HG03064 (cell line): ENCODE measurements around the gene EFNA4.
A peak's percentile ranks its signal among the peaks of the same experiment; 100 is the strongest.

Experiments used
- ATAC-seq: cut with Tn5 transposase; IDR thresholded peaks from one replicate; pipeline ENCODE4 v1.9.1; 2021; ENCODE audit warnings: low read depth; ENCODE audit not compliant: unreplicated experiment

EFNA4 gene

DNA sequence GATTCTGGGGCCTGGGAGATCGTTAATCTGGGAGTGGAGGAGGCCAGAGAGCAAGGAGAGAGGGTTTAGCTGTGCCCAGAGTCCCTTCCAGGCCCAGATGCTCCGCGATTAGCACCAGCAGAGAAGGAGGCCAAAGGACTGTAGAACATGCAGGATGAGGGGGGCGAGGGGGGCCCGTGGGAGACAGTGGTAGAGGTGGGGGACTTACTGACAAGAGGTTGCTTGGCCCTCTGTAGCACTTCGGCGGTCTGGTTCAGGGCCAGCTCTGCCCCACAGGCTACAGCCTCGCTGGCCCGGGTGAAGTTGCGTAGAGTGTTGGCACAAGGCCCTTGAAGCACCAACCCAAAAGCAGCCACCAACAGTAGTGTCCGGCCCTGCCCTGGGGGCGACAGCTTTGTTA is 30.7 kb upstream of the EFNA4 start:
- ATAC-seq = no peak

DNA sequence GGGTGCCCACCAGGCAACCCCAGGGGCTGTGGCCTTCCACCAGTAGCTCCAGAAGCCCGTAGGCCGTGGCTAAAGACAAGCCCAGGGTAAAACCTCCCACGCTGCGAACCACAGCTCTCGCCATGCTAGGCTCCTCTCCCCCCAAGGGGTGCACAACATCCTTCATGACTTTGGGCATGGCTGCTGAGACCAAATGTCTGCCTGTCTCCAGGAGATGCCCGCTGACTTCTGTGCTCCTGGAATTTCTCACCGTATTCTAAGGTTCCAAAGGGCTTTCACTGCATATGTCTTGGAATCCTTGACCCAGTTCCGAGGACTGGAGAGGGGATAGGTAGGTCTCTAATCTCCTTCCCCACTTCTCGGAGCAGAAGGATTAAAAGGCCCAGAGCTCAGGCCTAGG is 30.0 kb upstream of the EFNA4 start, which contains the start of the genes DCST1 and DCST2:
Gene DCST1, plus strand, starts transcription at position 301 of the 400 bp plus-strand sequence. CDS start 213 bp downstream, outside the sequence.
Gene DCST2, minus strand, starts transcription at position 258 of the 400 bp plus-strand sequence. Its CDS starts 80 bp downstream, at position 178.
- no peak for ATAC-seq

- ATAC-seq = no peak
Measured at GRCh38 chr1:155034318-155035208, 29.0 kb upstream of the EFNA4 start.

GRCh38 chr1:155035936-155036335 is 27.6 kb upstream of the EFNA4 start:
- ATAC-seq = no peak

GRCh38 chr1:155037043-155037442 is 26.5 kb upstream of the EFNA4 start:
- ATAC-seq = no peak

DNA sequence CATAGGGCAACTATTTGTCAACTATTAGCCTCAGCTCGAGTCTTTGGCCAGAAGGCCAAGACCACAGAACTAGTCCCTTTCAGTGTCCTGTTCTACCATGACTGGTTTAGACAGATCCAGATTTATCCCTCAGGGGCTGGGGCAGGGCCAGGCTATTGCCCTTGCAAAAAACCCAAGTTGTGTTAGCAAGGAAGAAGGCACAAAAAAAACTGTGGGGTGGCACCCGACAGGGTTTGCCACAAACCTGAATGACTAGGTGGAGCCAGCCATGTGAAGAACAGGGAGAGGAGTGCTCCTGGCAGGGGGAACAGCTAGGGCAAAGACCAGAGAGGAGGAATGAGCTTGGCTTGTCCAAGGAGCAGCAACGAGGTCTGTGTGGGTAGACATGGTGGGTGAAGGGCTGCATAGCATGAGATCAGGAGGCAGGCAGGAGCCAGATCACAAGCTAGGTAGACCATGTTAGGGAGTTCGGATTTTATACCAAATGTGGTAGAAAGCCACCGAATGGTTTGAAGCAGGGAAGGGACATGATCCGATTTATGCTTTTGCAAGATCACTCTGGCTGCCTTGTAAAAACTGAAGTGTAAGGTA is 25.6 kb upstream of the EFNA4 start:
- ATAC-seq = no peak

DNA sequence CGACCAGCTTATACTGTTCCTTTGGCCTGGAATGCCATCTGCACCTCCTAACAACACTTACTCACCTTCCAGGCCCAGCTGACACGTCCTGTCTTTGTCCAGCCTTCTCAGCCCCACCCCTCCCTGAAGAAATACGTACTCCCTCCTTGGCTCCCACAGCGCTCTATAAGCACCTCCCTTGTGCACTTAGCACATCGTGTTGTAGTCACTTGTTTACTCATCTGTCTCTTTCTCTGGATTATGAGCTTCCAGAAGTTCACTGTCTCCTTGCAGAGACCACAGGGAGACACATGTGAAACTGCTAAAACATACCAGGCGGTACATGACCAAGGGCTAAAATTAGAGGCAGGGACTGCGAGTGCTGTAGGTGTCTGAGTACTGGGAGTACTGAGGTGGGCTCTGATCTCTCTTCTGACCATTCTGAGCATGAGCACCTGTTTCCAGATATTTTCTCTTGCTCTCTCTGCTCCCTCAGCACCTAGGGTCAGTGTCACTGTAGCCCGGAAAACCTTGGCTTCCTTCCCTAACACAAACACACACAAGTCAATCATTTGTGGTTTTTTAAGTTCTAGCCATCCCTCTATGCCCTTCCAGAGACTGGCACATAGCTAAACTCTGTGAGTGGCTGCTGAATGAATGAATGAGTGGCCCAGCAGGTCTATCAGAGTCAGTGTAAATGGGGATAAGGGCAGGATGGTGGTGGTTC is 24.8 kb upstream of the EFNA4 start:
- no peak for ATAC-seq

DNA sequence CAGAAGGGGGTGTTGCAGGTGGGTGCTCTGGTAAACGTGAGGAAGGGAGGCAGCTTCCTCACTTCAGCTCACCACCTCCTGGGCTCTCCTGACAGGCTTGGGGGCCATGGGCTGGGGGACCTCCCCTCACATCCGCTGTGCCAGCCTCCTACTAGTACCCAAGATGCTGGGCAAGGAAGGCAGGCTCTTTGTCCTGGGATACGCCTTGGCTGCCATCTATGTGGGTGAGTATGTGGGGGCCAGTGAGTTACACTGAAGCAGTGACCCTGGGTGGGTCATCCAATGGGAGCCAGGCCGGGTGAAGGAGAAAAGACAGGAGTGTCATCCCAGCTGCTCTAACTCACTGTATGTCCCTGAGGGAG is 24.3 kb upstream of the EFNA4 start:
- ATAC-seq = no peak

- ATAC-seq = no peak
Measured at GRCh38 chr1:155040358-155041093, 23.0 kb upstream of the EFNA4 start.

GRCh38 chr1:155042789-155043188 is 20.8 kb upstream of the EFNA4 start:
- ATAC-seq = no peak

DNA sequence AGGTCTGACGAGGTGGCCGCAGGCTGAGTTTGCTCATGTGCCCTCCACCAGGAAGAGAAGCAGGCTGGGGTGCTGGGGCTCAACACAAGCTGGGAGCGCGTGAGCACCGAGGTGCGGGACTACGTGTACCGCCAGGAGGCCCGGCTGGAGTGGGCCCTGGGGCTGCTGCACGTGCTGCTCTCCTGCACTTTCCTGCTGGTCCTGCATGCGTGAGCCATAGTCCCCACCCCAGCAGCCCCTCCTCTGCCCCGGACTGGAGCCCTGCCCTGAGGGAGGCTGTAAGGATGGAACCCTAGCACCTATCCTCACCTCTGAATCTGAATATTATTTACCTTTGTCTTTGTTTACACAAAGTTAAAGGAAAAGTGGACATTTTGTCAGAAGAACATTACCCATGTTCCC is 20.2 kb upstream of the EFNA4 start:
- ATAC-seq = no peak

- no peak for ATAC-seq
Measured at GRCh38 chr1:155043793-155044192, 19.7 kb upstream of the EFNA4 start.

GRCh38 chr1:155044365-155044764 is 19.2 kb upstream of the EFNA4 start:
- no peak for ATAC-seq

DNA sequence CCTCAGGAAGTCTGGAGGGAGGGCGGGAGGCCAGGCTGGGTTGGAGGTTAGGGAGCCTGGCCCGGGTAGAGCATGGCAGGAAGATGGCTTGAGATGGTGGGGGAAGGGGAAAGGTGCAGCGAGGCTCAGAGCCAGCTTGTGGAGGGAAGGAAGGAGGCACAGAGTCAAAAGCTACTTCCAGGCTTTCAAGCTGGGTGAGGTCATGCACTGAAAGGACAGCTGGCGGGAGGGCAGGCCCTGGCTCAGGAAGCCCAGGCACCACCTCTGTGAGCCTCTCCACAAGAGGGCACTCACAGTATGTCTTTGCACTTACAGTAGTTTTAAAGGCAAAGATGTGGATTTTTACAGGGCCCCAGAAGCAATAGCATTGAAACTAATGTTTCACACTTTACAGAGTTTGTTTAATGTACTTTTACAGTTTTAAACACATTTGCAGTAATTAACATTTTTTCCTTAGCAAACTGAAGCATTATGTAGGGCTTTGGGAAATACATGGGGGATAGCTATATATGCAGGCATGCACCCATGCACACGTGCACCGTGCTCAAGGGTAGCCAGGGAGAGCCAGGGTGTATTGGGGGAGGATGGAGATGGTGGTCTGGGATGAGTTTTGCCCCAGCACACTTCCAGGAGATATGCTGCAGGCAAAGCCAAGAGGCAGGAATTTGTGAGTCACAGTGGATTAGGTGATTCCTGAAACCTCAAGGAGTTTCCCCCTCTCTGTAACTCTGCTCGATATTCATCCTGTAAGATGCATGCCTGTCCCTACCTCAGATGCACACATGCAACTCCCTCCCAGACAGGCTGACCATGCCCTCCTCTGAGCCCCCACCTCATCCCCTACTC is 18.5 kb upstream of the EFNA4 start:
- no peak for ATAC-seq

GRCh38 chr1:155048449-155049334 is 14.8 kb upstream of the EFNA4 start:
- no peak for ATAC-seq

DNA sequence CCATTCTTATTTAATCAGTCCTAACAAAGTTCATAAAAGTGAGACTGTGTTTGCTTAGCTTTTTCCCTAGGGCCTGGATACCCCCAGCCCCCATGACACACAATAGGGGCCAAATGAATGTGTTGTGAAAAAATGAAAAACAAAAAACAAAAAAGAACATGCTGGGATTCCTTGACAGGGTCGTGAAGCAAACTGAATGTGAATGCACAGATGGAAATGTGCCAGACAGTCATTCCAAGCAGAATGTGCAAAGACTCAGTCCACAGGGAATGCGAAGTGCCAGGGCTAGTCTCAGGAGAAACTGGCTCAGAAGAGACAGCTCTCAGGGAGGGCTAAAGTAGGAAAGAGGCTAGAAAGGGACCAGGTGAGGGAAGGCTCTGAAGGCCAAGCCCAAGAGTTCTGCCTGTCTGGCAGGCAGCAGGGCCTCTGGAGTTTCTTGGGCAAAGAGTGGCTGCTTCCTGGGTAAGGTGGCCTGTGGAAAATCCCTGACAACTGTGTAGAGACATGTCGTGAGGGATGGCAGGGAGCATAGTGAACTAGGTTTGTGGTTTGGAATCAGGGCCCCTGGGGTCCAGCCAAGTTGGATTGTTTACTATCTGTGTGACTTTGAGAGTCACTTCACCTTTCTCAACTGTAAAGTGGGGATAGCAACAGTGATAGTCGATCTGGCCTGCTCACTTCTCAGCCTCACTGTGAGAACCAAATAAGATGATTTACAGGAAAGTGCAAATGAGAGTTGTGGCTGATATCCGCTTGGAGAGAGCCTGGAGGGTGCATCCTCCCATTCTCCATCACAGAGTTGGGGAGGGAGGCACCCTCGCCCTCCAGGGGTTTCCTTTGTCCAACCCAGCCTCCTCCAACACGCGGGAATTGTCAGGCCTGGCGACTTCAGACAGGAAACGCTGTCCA is 13.6 kb upstream of the EFNA4 start:
- no peak for ATAC-seq

DNA sequence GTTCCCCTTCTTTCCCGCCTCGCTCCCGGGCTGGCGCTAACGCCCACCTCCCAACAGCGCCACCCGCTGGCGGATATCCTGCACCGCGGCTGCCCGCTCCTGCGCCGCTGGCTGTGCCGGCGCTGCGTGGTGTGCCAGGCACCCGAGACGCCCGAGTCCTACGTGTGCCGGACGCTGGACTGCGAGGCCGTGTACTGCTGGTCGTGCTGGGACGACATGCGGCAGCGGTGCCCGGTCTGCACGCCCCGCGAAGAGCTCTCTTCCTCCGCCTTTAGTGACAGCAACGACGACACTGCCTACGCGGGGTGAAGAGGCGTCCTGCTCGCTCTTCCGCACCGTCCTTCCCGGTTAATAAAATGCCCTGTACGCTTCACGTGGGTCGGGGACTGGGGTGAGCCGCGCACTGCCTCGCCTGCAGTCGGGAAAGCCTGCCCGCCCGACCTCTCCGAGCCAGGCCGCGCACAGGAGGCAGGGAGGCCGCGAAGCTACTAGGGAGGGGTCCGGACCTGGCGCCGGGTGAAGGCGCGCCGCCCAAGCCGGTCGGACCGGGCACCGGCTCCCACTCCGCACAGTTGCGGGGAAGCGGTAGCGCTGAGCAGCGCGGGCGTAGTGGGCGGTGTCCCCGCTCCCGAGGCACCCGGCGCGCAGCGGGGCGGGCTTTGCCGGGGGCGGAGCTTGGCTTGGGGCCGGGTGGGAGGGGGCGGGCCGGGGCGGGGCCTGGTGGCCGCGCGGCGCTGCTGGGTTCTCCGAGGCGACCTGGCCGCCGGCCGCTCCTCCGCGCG is 12.8 kb upstream of the EFNA4 start, which contains the start of gene ADAM15:
Gene ADAM15, plus strand, starts transcription at position 757 of the 782 bp plus-strand sequence. CDS start 71 bp downstream, outside the sequence.
- peak; percentile 56 for ATAC-seq
